Right kidney (tissue), 1 donor: Measurements from ENCODE around the gene ZNF225.
"Not testable (repeated sequence)": the region's sequence is repeated elsewhere in the genome, so short reads cannot be mapped to it uniquely, and the experiment has no call there.

ENCODE experiments used
- DNase-seq: peaks from one replicate; pipeline ENCODE4 v3.0.0-alpha.2; 2016

ZNF225 gene

GRCh38 chr19:44151491-44151890 lies 38.3 kb downstream of the ZNF225 start:
- no peak for DNase-seq

GRCh38 chr19:44156475-44156874 lies 43.3 kb downstream of the ZNF225 start:
- DNase-seq: no peak

- no peak for DNase-seq
These were observed 50.6 kb downstream of the ZNF225 start for GRCh38 chr19:44163789-44164188.

GRCh38 chr19:44164327-44164672 lies 51.1 kb downstream of the ZNF225 start:
- DNase-seq: no peak

- DNase-seq: peak; percentile 87
These were observed 51.7 kb downstream of the ZNF225 start, which contains the start of gene ZNF226 for GRCh38 chr19:44164673-44165512. TSS of gene ZNF226 (plus strand) at chr19:44165100. CDS start at chr19:44170081, 4,981 bp downstream.

- not testable (repeated sequence) for DNase-seq
These were observed 57.5 kb downstream of the ZNF225 start for GRCh38 chr19:44170660-44171059.

- no peak for DNase-seq
These were observed 63.4 kb downstream of the ZNF225 start for GRCh38 chr19:44176590-44176989.

- no peak for DNase-seq
These were observed 67.8 kb downstream of the ZNF225 start for GRCh38 chr19:44180968-44181367.

GRCh38 chr19:44182145-44182544 lies 68.9 kb downstream of the ZNF225 start:
- DNase-seq: no peak
